Measurements from ENCODE around the gene KIF9. TPM values are rescaled to one million over a fixed set of nuclear protein-coding genes. Genes with fewer than 3 reads are reported as not detected.

The KIF9 gene
- total RNA-seq, 1 experiment from 2014 or later: 13.1 TPM

GRCh38 chr3:47239929-47240328 is 42.7 kb downstream of the KIF9 start:
- no peak for ATAC-seq

More at GRCh38 chr3:47239929-47240328, 42.7 kb downstream of the KIF9 start:
- Histone ChIP-seq H3K9me3 (ENCODE audit: control insufficient read depth in 1 of 2, insufficient read depth in 1 of 2, low read depth in 1 of 2, low read length in 2 of 2) (no peaks in the 10 kb centered on the region), H3K4me3 (replicated peaks in 1 of 2; ENCODE audit: low read depth in 1 of 2, low read length in 2 of 2) (no peak overlapping the region), H3K9me2 (ENCODE audit: insufficient read depth) (no peaks in the 10 kb centered on the region), H3K27ac (ENCODE audit: low read depth, low read length) (no peak overlapping the region), H3K36me3 (ENCODE audit: control insufficient read depth in 1 of 2, insufficient read depth in 2 of 2, low read length in 2 of 2) (no peaks in the 10 kb centered on the region), H4K20me1 (ENCODE audit: insufficient read depth) (no peaks in the 10 kb centered on the region), H3K4me2 (ENCODE audit: low read length) (no peak overlapping the region), H3K27me3 (ENCODE audit: insufficient read depth, low read length) (no peaks in the 10 kb centered on the region), H3K4me1 (ENCODE audit: control insufficient read depth in 1 of 2, insufficient read depth in 2 of 2, low read length in 2 of 2) (peaks cover 6 to 10% of the 10 kb centered on the region in 2 experiments; a peak in 3 of 4 replicates), H3K9ac (ENCODE audit: low read length) (no peak overlapping the region), H3K79me2 (ENCODE audit: insufficient read depth, low read length) (no peaks in the 10 kb centered on the region), H2AFZ (ENCODE audit: low read depth, low read length, poor library complexity, severe bottlenecking) (no peak overlapping the region)
- ChIA-PET POLR2A (no interaction called here), CTCF (no interaction called here), RAD21 (ENCODE audit: low non-redundant PET in 1 of 2, low total read pairs in 2 of 2, uncharacterized antibody in 2 of 2, unreplicated experiment in 2 of 2) (no interaction called here)
- BruUV-seq (replicated peaks): no TSS peak
- no peak for DNase-seq (ENCODE audit: low read depth, low spot score)
- TF ChIP-seq JUND (IDR thresholded peaks at IDR 0.05) (no peak), EZH2phosphoT487 (IDR thresholded peaks at IDR 0.05; ENCODE audit: borderline replicate concordance) (no peak), YY1 (IDR thresholded peaks at IDR 0.05; ENCODE audit: extremely low read depth, insufficient replicate concordance, low read depth, low read length) (no peak), SP1 (IDR thresholded peaks at IDR 0.05; ENCODE audit: low read depth) (no peak), POLR2AphosphoS5 (IDR thresholded peaks at IDR 0.05; ENCODE audit: low read depth, low read length) (no peak), ATF3 (IDR thresholded peaks at IDR 0.05) (no peak), FOSL1 (IDR thresholded peaks at IDR 0.05; ENCODE audit: low read depth) (no peak), TCF7L2 (IDR thresholded peaks at IDR 0.05; ENCODE audit: borderline replicate concordance, extremely low read depth, insufficient read depth, insufficient read length) (no peak), MAX (IDR thresholded peaks at IDR 0.05) (no peak), ZBTB33 (IDR thresholded peaks at IDR 0.05; ENCODE audit: extremely low read depth, insufficient replicate concordance, low read length) (no peak), ZFX (IDR thresholded peaks at IDR 0.05) (no peak), EGR1 (IDR thresholded peaks at IDR 0.05; ENCODE audit: low read depth) (no peak), CTCF (IDR thresholded peaks at IDR 0.05 in 2 of 3, conservative IDR thresholded peaks at IDR 0.05 in 1 of 3; ENCODE audit: borderline replicate concordance in 1 of 3, insufficient read depth in 1 of 3, low read depth in 2 of 3, low read length in 2 of 3) (no peak), POLR2A (IDR thresholded peaks at IDR 0.05; ENCODE audit: borderline replicate concordance, extremely low read depth, insufficient read depth, insufficient read length) (no peak)
- intact Hi-C loops (cut with micrococcal nuclease): no loop called here
